Activated CD8-positive, alpha-beta memory T cell treated with anti-CD3 and anti-CD28 coated beads, Interleukin-2, amount 10 ng/mL, durations not matched to agents 7 days and 5 days (primary cell): ENCODE data around the gene CCDC12. TPM values are rescaled to one million over a fixed set of nuclear protein-coding genes. Genes with fewer than 3 reads are reported as not detected.

Source experiments
- ATAC-seq: fragments of 150-1000 bp; cut with Tn5 transposase; one replicate; pipeline ENCODE4 v1.10.0; 2021; ENCODE audit warnings: moderate library complexity
- CTCF ChIA-PET: fragments of 350-600 bp; sonication (Branson Sonifier 250); formaldehyde crosslinking; loops from one replicate; lab custom pipeline; 2021; ENCODE audit warnings: antibody characterized with exemption; lab: Charles Lee
- DNase-seq: peaks from one replicate; pipeline ENCODE4 v3.0.0-alpha.2; 2020
- H3K27ac Mint-ChIP-seq: one replicate; pipeline ENCODE4 v1.8.0; 2021; ENCODE audit warnings: mild to moderate bottlenecking, mixed read lengths
- H3K27me3 Mint-ChIP-seq: one replicate; pipeline ENCODE4 v1.8.0; 2021; ENCODE audit warnings: mixed read lengths
- H3K36me3 Mint-ChIP-seq: one replicate; pipeline ENCODE4 v1.8.0; 2021; ENCODE audit warnings: mild to moderate bottlenecking, mixed read lengths
- H3K4me1 Mint-ChIP-seq: one replicate; pipeline ENCODE4 v1.8.0; 2021; ENCODE audit warnings: mixed read lengths
- H3K4me3 Mint-ChIP-seq: one replicate; pipeline ENCODE4 v1.8.0; 2021; ENCODE audit warnings: mild to moderate bottlenecking, moderate library complexity, mixed read lengths
- H3K9me3 Mint-ChIP-seq: one replicate; pipeline ENCODE4 v1.8.0; 2022; ENCODE audit warnings: low read depth, mixed read lengths
- total RNA-seq, 2 experiments: library from RNA; stranded (reverse); gene quantifications; one replicate each; pipeline ENCODE4 v1.2.3, GENCODE V29; 2021

Gene CCDC12
- total RNA-seq, 2 experiments from 2014 or later: 65.9 to 72.7 TPM

- ATAC-seq (no peak), DNase-seq (no peak)
- CTCF ChIA-PET: interaction anchor here (2.4 kb wide), 1 partner anchor 8 kb away, joined by 18 read pairs; no protein-coding TSS in a partner anchor
- Mint-ChIP-seq H3K4me1 (peaks cover 11% of the 10 kb centered on the region), H3K9me3 (no peaks in the 10 kb centered on the region), H3K27me3 (peaks cover 12% of the 10 kb centered on the region), H3K27ac (no peak overlapping the region), H3K4me3 (no peak overlapping the region), H3K36me3 (no peaks in the 10 kb centered on the region)
Observed at GRCh38 chr3:46901061-46901460, 75.5 kb downstream of the CCDC12 start.

- DNase-seq: no peak
- H3K4me3 Mint-ChIP-seq: no peak overlapping the region
- no peaks in the 10 kb centered on the region for H3K9me3 Mint-ChIP-seq
- H3K27ac Mint-ChIP-seq: no peak overlapping the region
- H3K27me3 Mint-ChIP-seq: peaks cover 14% of the 10 kb centered on the region
- peaks cover 11% of the 10 kb centered on the region for H3K4me1 Mint-ChIP-seq
- CTCF ChIA-PET: interaction anchor here (2.4 kb wide), 1 partner anchor 9 kb away, joined by 18 read pairs; no protein-coding TSS in a partner anchor
- H3K36me3 Mint-ChIP-seq: no peaks in the 10 kb centered on the region
- no peak for ATAC-seq
Observed at GRCh38 chr3:46900356-46900755, 76.2 kb downstream of the CCDC12 start.

- ATAC-seq (no peak), DNase-seq (no peak)
- Mint-ChIP-seq H3K9me3 (no peaks in the 10 kb centered on the region), H3K4me1 (peaks cover 11% of the 10 kb centered on the region), H3K36me3 (no peaks in the 10 kb centered on the region), H3K27me3 (peaks cover 18% of the 10 kb centered on the region), H3K27ac (no peak overlapping the region), H3K4me3 (no peak overlapping the region)
- CTCF ChIA-PET: interaction anchor here (2.4 kb wide), 1 partner anchor 9 kb away, joined by 18 read pairs; no protein-coding TSS in a partner anchor
Observed at GRCh38 chr3:46900007-46900292, 76.6 kb downstream of the CCDC12 start.

GRCh38 chr3:46899151-46900006 is 77.2 kb downstream of the CCDC12 start:
- H3K4me1 Mint-ChIP-seq: peaks cover 11% of the 10 kb centered on the region
- CTCF ChIA-PET: interaction anchor here (2.4 kb wide), 1 partner anchor 10 kb away, joined by 18 read pairs; no protein-coding TSS in a partner anchor
- DNase-seq (no peak), ATAC-seq (no peak)
- H3K4me3 Mint-ChIP-seq: no peak overlapping the region
- no peak overlapping the region for H3K27ac Mint-ChIP-seq
- H3K36me3 Mint-ChIP-seq: no peaks in the 10 kb centered on the region
- no peaks in the 10 kb centered on the region for H3K9me3 Mint-ChIP-seq
- H3K27me3 Mint-ChIP-seq: peaks cover 18% of the 10 kb centered on the region

GRCh38 chr3:46898321-46899150 is 78.0 kb downstream of the CCDC12 start:
- Mint-ChIP-seq H3K4me1 (peaks cover 11% of the 10 kb centered on the region), H3K9me3 (no peaks in the 10 kb centered on the region), H3K4me3 (no peak overlapping the region), H3K27ac (no peak overlapping the region), H3K27me3 (peaks cover 26% of the 10 kb centered on the region), H3K36me3 (no peaks in the 10 kb centered on the region)
- ATAC-seq: no peak
- CTCF ChIA-PET: interaction anchor here (1.0 to 1.5 kb wide), 3 partner anchors 8 to 269 kb away, joined by 3 read pairs; no protein-coding TSS in a partner anchor
- no peak for DNase-seq

- ATAC-seq: no peak
- Mint-ChIP-seq H3K27me3 (peaks cover 31% of the 10 kb centered on the region), H3K9me3 (no peaks in the 10 kb centered on the region), H3K4me1 (peaks cover 10% of the 10 kb centered on the region), H3K27ac (no peak overlapping the region), H3K36me3 (no peaks in the 10 kb centered on the region), H3K4me3 (no peak overlapping the region)
- CTCF ChIA-PET: interaction anchor here (1.0 to 1.5 kb wide), 3 partner anchors 9 to 268 kb away, joined by 3 read pairs; no protein-coding TSS in a partner anchor
- DNase-seq: no peak
Observed at GRCh38 chr3:46897829-46898320, 78.7 kb downstream of the CCDC12 start.

- CTCF ChIA-PET: interaction anchor here (1.5 to 3.1 kb wide), 2 partner anchors 10 to 11 kb away, joined by 3 to 17 read pairs; no protein-coding TSS in a partner anchor
- ATAC-seq: no peak
- no peaks in the 10 kb centered on the region for H3K36me3 Mint-ChIP-seq
- H3K4me1 Mint-ChIP-seq: peaks cover 12% of the 10 kb centered on the region
- no peak for DNase-seq
- H3K9me3 Mint-ChIP-seq: no peaks in the 10 kb centered on the region
- peaks cover 40% of the 10 kb centered on the region for H3K27me3 Mint-ChIP-seq
- no peak overlapping the region for H3K27ac Mint-ChIP-seq
- H3K4me3 Mint-ChIP-seq: no peak overlapping the region
Observed at GRCh38 chr3:46897031-46897430, 79.5 kb downstream of the CCDC12 start.

- Mint-ChIP-seq H3K27me3 (peaks cover 46% of the 10 kb centered on the region), H3K4me3 (no peak overlapping the region), H3K9me3 (no peaks in the 10 kb centered on the region), H3K4me1 (peaks cover 12% of the 10 kb centered on the region), H3K36me3 (no peaks in the 10 kb centered on the region), H3K27ac (no peak overlapping the region)
- CTCF ChIA-PET: interaction anchor here (1.0 to 3.1 kb wide), 6 partner anchors 9 to 190 kb away, joined by 3 to 23 read pairs (median 11); no protein-coding TSS in a partner anchor
- DNase-seq (no peak), ATAC-seq (no peak)
Observed at GRCh38 chr3:46896386-46896785, 80.2 kb downstream of the CCDC12 start.

GRCh38 chr3:46895761-46896160 is 80.8 kb downstream of the CCDC12 start:
- DNase-seq: no peak
- no peak for ATAC-seq
- Mint-ChIP-seq H3K4me3 (no peak overlapping the region), H3K36me3 (no peaks in the 10 kb centered on the region), H3K27me3 (peaks cover 52% of the 10 kb centered on the region), H3K9me3 (no peaks in the 10 kb centered on the region), H3K4me1 (peaks cover 12% of the 10 kb centered on the region), H3K27ac (no peak overlapping the region)
- CTCF ChIA-PET: interaction anchor here (0.8 to 3.1 kb wide), 13 partner anchors 9 to 193 kb away, joined by 3 to 23 read pairs (median 5); no protein-coding TSS in a partner anchor

- Mint-ChIP-seq H3K27ac (no peak overlapping the region), H3K4me1 (peaks cover 12% of the 10 kb centered on the region), H3K36me3 (no peaks in the 10 kb centered on the region), H3K27me3 (peaks cover 55% of the 10 kb centered on the region), H3K9me3 (no peaks in the 10 kb centered on the region), H3K4me3 (no peak overlapping the region)
- CTCF ChIA-PET: interaction anchor here (0.5 to 3.1 kb wide), 19 partner anchors 9 to 333 kb away, joined by 3 to 23 read pairs (median 3); partner anchors contain the start of gene PTH1R
- peak; percentile 86 for ATAC-seq
- peak; percentile 80 for DNase-seq
Observed at GRCh38 chr3:46895204-46895660, 81.3 kb downstream of the CCDC12 start.

GRCh38 chr3:46894256-46894655 is 82.3 kb downstream of the CCDC12 start:
- CTCF ChIA-PET: interaction anchor here (0.7 to 3.1 kb wide), 13 partner anchors 8 to 1346 kb away, joined by 3 to 23 read pairs (median 4); partner anchors contain the start of gene PTH1R
- H3K4me1 Mint-ChIP-seq: peaks cover 12% of the 10 kb centered on the region
- no peak for ATAC-seq
- no peaks in the 10 kb centered on the region for H3K36me3 Mint-ChIP-seq
- no peak overlapping the region for H3K27ac Mint-ChIP-seq
- H3K4me3 Mint-ChIP-seq: no peak overlapping the region
- H3K27me3 Mint-ChIP-seq: peaks cover 60% of the 10 kb centered on the region
- DNase-seq: no peak
- no peaks in the 10 kb centered on the region for H3K9me3 Mint-ChIP-seq

- no peaks in the 10 kb centered on the region for H3K36me3 Mint-ChIP-seq
- peaks cover 8% of the 10 kb centered on the region for H3K4me1 Mint-ChIP-seq
- H3K9me3 Mint-ChIP-seq: no peaks in the 10 kb centered on the region
- H3K27ac Mint-ChIP-seq: no peak overlapping the region
- ATAC-seq: no peak
- H3K4me3 Mint-ChIP-seq: no peak overlapping the region
- CTCF ChIA-PET: interaction anchor here (1.2 to 3.1 kb wide), 4 partner anchors 8 to 195 kb away, joined by 3 to 23 read pairs (median 17); no protein-coding TSS in a partner anchor
- peaks cover 55% of the 10 kb centered on the region for H3K27me3 Mint-ChIP-seq
- DNase-seq: no peak
Observed at GRCh38 chr3:46893763-46894162, 82.8 kb downstream of the CCDC12 start.
